Measurements from ENCODE around the gene TFIP11.
A peak's percentile ranks its signal among the peaks of the same experiment; 100 is the strongest.

Gene TFIP11

DNA sequence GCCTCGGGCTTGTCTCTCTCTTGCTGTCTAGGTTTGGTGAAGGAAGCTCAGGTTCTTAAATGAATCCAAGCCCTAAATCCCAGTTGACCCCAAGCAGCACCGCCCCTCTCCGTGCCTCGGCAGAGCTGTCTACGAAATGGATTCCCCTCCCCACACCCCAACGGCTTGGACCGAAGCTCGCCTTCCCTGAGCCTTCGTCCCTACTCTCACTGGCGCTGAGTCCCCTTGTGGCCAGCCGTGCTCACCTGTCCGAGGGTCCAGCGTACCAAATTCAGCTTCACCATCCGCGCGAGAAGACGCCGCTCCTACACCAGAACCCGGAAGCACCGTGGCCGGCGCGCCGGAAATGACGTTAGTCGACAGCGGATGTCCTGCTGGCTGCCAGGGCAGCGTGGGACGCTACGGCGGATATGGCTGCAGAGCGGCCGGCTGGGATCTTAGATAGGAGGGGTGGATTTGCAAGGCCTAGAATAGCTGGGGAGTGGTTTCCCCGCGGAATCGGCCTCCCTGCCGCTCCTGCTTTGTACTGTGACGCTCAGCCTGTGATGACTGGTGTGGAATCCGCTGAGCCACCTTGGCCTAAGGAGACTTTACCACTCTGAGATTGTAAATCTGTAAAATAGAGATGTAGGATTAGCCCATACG lies at the start of gene TFIP11:
Gene TFIP11, minus strand, starts transcription at position 325 of the 645 bp plus-strand sequence. CDS start 2,201 bp downstream, outside the sequence.
- no peaks in the 10 kb centered on the region for H3K9me3 ChIP-seq (ENCODE audit: control insufficient read depth, insufficient read depth, low read depth, low read length)
- CTCF ChIA-PET, result interaction anchor here (1.0 to 2.1 kb wide), 4 partner anchors 9 to 153 kb away, joined by 4 to 8 read pairs (median 5); no protein-coding TSS in a partner anchor
- peak within 1 kb of the TSS; percentile 80 for H3K4me3 ChIP-seq (ENCODE audit: low read depth, low read length)
- H3K4me1 ChIP-seq (ENCODE audit: control insufficient read depth, insufficient read depth, low read length), result no peaks in the 10 kb centered on the region
- peak within 1 kb of the TSS; percentile 56; the same call in 1 of the 2 replicates for H3K27ac ChIP-seq (ENCODE audit: extremely low read depth, low read depth, low read length)
- POLR2A ChIA-PET, result interaction anchor here (0.6 to 1.8 kb wide), 7 partner anchors 9 to 153 kb away, joined by 3 to 13 read pairs (median 4); partner anchors contain the start of genes HPS4 and SRRD
- H3K36me3 ChIP-seq (ENCODE audit: control insufficient read depth in 2 of 2, insufficient read depth in 1 of 2, low read length in 2 of 2), result peaks cover 35 to 36% of the 10 kb centered on the region in 2 experiments
- peak; percentile 95 for TF ChIP-seq ZBTB17 (tag by site-specific recombination; IDR thresholded peaks at IDR 0.05)
- TF ChIP-seq, protein P1, sequence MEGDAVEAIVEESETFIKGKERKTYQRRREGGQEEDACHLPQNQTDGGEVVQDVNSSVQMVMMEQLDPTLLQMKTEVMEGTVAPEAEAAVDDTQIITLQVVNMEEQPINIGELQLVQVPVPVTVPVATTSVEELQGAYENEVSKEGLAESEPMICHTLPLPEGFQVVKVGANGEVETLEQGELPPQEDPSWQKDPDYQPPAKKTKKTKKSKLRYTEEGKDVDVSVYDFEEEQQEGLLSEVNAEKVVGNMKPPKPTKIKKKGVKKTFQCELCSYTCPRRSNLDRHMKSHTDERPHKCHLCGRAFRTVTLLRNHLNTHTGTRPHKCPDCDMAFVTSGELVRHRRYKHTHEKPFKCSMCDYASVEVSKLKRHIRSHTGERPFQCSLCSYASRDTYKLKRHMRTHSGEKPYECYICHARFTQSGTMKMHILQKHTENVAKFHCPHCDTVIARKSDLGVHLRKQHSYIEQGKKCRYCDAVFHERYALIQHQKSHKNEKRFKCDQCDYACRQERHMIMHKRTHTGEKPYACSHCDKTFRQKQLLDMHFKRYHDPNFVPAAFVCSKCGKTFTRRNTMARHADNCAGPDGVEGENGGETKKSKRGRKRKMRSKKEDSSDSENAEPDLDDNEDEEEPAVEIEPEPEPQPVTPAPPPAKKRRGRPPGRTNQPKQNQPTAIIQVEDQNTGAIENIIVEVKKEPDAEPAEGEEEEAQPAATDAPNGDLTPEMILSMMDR (tag by site-specific recombination; IDR thresholded peaks at IDR 0.05), result peak; percentile 88
- no peak for TF ChIP-seq TCF7L2 (IDR thresholded peaks at IDR 0.05; ENCODE audit: borderline replicate concordance, low read depth, low read length)
- TF ChIP-seq ZNF501 (tag by site-specific recombination; IDR thresholded peaks at IDR 0.05), result peak; percentile 69; the same call in 1 of the 2 replicates
- TF ChIP-seq, protein P2, sequence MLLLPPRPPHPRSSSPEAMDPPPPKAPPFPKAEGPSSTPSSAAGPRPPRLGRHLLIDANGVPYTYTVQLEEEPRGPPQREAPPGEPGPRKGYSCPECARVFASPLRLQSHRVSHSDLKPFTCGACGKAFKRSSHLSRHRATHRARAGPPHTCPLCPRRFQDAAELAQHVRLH (tag by site-specific recombination; IDR thresholded peaks at IDR 0.05), result no peak
- TF ChIP-seq ZNF341 (tag by site-specific recombination; IDR thresholded peaks at IDR 0.05; ENCODE audit: low read depth), result peak; percentile 92
- TF ChIP-seq ZNF629 (tag by site-specific recombination; IDR thresholded peaks at IDR 0.05), result peak; percentile 93
- TF ChIP-seq, protein P3, sequence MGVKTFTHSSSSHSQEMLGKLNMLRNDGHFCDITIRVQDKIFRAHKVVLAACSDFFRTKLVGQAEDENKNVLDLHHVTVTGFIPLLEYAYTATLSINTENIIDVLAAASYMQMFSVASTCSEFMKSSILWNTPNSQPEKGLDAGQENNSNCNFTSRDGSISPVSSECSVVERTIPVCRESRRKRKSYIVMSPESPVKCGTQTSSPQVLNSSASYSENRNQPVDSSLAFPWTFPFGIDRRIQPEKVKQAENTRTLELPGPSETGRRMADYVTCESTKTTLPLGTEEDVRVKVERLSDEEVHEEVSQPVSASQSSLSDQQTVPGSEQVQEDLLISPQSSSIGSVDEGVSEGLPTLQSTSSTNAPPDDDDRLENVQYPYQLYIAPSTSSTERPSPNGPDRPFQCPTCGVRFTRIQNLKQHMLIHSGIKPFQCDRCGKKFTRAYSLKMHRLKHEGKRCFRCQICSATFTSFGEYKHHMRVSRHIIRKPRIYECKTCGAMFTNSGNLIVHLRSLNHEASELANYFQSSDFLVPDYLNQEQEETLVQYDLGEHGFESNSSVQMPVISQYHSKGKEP (tag by site-specific recombination; IDR thresholded peaks at IDR 0.05), result no peak
- TF ChIP-seq SP3 (tag by site-specific recombination; IDR thresholded peaks at IDR 0.05), result peak; percentile 52; the same call in 1 of the 2 replicates
- TF ChIP-seq, protein P4, sequence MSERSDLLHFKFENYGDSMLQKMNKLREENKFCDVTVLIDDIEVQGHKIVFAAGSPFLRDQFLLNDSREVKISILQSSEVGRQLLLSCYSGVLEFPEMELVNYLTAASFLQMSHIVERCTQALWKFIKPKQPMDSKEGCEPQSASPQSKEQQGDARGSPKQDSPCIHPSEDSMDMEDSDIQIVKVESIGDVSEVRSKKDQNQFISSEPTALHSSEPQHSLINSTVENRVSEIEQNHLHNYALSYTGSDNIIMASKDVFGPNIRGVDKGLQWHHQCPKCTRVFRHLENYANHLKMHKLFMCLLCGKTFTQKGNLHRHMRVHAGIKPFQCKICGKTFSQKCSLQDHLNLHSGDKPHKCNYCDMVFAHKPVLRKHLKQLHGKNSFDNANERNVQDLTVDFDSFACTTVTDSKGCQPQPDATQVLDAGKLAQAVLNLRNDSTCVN (tag by site-specific recombination; optimal IDR thresholded peaks at IDR 0.05), result peak; percentile 26
- peak; percentile 41 for TF ChIP-seq ZIC2 (tag by site-specific recombination; IDR thresholded peaks at IDR 0.05)
- peak; percentile 24; the same call in 1 of the 2 replicates for TF ChIP-seq ZNF24 (tag by site-specific recombination; IDR thresholded peaks at IDR 0.05)
- peak; percentile 42; the same call in 1 of the 2 replicates for TF ChIP-seq ZNF76 (tag by site-specific recombination; IDR thresholded peaks at IDR 0.05; ENCODE audit: borderline replicate concordance, low read depth)
- TF ChIP-seq KLF16 (tag by site-specific recombination; IDR thresholded peaks at IDR 0.05), result peak; percentile 88
- TF ChIP-seq ZNF2 (tag by site-specific recombination; IDR thresholded peaks at IDR 0.05), result peak; percentile 35; the same call in 1 of the 2 replicates
- TF ChIP-seq ZNF157 (tag by site-specific recombination; IDR thresholded peaks at IDR 0.05), result no peak
- TF ChIP-seq ZEB2 (tag by site-specific recombination; IDR thresholded peaks at IDR 0.05), result 0 out of 2 replicates have a peak, but pooled peaks have one; percentile 42
- TF ChIP-seq ZNF416 (tag by site-specific recombination; IDR thresholded peaks at IDR 0.05), result no peak
- TF ChIP-seq, protein P5, sequence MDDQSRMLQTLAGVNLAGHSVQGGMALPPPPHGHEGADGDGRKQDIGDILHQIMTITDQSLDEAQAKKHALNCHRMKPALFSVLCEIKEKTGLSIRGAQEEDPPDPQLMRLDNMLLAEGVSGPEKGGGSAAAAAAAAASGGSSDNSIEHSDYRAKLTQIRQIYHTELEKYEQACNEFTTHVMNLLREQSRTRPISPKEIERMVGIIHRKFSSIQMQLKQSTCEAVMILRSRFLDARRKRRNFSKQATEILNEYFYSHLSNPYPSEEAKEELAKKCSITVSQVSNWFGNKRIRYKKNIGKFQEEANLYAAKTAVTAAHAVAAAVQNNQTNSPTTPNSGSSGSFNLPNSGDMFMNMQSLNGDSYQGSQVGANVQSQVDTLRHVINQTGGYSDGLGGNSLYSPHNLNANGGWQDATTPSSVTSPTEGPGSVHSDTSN (CRISPR knock-in tag; IDR thresholded peaks at IDR 0.05), result peak; percentile 84; the same call in 1 of the 2 replicates
- no peak for TF ChIP-seq KLF10 (tag by site-specific recombination; IDR thresholded peaks at IDR 0.05)
- peak; percentile 68 for TF ChIP-seq SP7 (tag by site-specific recombination; IDR thresholded peaks at IDR 0.05)
- TF ChIP-seq, protein P6, sequence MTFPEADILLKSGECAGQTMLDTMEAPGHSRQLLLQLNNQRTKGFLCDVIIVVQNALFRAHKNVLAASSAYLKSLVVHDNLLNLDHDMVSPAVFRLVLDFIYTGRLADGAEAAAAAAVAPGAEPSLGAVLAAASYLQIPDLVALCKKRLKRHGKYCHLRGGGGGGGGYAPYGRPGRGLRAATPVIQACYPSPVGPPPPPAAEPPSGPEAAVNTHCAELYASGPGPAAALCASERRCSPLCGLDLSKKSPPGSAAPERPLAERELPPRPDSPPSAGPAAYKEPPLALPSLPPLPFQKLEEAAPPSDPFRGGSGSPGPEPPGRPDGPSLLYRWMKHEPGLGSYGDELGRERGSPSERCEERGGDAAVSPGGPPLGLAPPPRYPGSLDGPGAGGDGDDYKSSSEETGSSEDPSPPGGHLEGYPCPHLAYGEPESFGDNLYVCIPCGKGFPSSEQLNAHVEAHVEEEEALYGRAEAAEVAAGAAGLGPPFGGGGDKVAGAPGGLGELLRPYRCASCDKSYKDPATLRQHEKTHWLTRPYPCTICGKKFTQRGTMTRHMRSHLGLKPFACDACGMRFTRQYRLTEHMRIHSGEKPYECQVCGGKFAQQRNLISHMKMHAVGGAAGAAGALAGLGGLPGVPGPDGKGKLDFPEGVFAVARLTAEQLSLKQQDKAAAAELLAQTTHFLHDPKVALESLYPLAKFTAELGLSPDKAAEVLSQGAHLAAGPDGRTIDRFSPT (tag by site-specific recombination; IDR thresholded peaks at IDR 0.05), result no peak
- TF ChIP-seq, protein P7, sequence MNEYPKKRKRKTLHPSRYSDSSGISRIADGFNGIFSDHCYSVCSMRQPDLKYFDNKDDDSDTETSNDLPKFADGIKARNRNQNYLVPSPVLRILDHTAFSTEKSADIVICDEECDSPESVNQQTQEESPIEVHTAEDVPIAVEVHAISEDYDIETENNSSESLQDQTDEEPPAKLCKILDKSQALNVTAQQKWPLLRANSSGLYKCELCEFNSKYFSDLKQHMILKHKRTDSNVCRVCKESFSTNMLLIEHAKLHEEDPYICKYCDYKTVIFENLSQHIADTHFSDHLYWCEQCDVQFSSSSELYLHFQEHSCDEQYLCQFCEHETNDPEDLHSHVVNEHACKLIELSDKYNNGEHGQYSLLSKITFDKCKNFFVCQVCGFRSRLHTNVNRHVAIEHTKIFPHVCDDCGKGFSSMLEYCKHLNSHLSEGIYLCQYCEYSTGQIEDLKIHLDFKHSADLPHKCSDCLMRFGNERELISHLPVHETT (tag by site-specific recombination; IDR thresholded peaks at IDR 0.05), result 0 out of 2 replicates have a peak, but pooled peaks have one; percentile 56

All from HEK293 (cell line).